SK-N-SH treated with all-trans-retinoic acid at 6 μM for 48 hours (cell line): ENCODE data around the gene SOCS4.
"Not testable (repeated sequence)": the region's sequence is repeated elsewhere in the genome, so short reads cannot be mapped to it uniquely, and the experiment has no call there.

Source experiments
- ATAC-seq: fragments of 200-7000 bp; cut with Tn5 transposase; 3 replicates; pipeline ENCODE4 v1.9.1; 2020; ENCODE audit warnings: mild to moderate bottlenecking, moderate library complexity
- ARNTL ChIP-seq: fragments of 450-650 bp; formaldehyde crosslinking; IDR thresholded peaks from 2 replicates; pipeline ENCODE4 v1.5.0; 2020; ENCODE audit warnings: low read depth, mild to moderate bottlenecking, moderate library complexity, borderline replicate concordance
- CSRNP3 ChIP-seq: fragments of 250-450 bp; sonication (Bioruptor Pico); IDR thresholded peaks from 2 replicates; pipeline ENCODE4 v1.5.1; 2021; ENCODE audit warnings: mild to moderate bottlenecking, moderate library complexity
- ISL1 ChIP-seq: fragments of 250-450 bp; sonication (Bioruptor Pico); IDR thresholded peaks from 2 replicates; pipeline ENCODE4 v2.1.2; 2022; ENCODE audit warnings: mild to moderate bottlenecking, moderate library complexity
- PATZ1 ChIP-seq: fragments of 250-450 bp; sonication (Bioruptor Pico); IDR thresholded peaks from 2 replicates; pipeline ENCODE4 v1.8.0; 2020; ENCODE audit warnings: mild to moderate bottlenecking, moderate library complexity, borderline replicate concordance
- PPARA ChIP-seq: fragments of 250-450 bp; sonication (Bioruptor Pico); IDR thresholded peaks from 2 replicates; pipeline ENCODE4 v1.5.0; 2020; ENCODE audit warnings: mild to moderate bottlenecking, borderline replicate concordance
- RARB ChIP-seq: fragments of 250-450 bp; sonication (Bioruptor Pico); IDR thresholded peaks from 2 replicates; pipeline ENCODE4 v1.8.0; 2021; ENCODE audit warnings: mild to moderate bottlenecking, moderate library complexity
- SNAI2 ChIP-seq: fragments of 250-450 bp; sonication (Bioruptor Pico); IDR thresholded peaks from 2 replicates; pipeline ENCODE4 v1.5.0; 2020; ENCODE audit warnings: mild to moderate bottlenecking, moderate library complexity
- TCF4 ChIP-seq: fragments of 250-450 bp; sonication (Bioruptor Pico); IDR thresholded peaks from 2 replicates; pipeline ENCODE4 v1.8.0; 2021; ENCODE audit warnings: mild to moderate bottlenecking, moderate library complexity, borderline replicate concordance
- ZC3H10 ChIP-seq: fragments of 250-450 bp; sonication (Bioruptor Pico); IDR thresholded peaks from 2 replicates; pipeline ENCODE4 v1.5.1; 2021; ENCODE audit warnings: mild to moderate bottlenecking, moderate library complexity
- ZFP3 ChIP-seq: fragments of 250-450 bp; sonication (Bioruptor Pico); IDR thresholded peaks from 2 replicates; pipeline ENCODE4 v1.5.0; 2020; ENCODE audit warnings: mild to moderate bottlenecking, moderate library complexity
- ZFP30 ChIP-seq: fragments of 450-650 bp; formaldehyde crosslinking; IDR thresholded peaks from 2 replicates; pipeline ENCODE4 v1.5.0; 2022; ENCODE audit warnings: mild to moderate bottlenecking, moderate library complexity
- ZNF565 ChIP-seq: fragments of 450-650 bp; formaldehyde crosslinking; conservative IDR thresholded peaks from 2 replicates; pipeline ENCODE4 v1.5.0; 2020; ENCODE audit warnings: low read depth, mild to moderate bottlenecking, moderate library complexity
- ZNF70 ChIP-seq: fragments of 450-650 bp; formaldehyde crosslinking; IDR thresholded peaks from 2 replicates; pipeline ENCODE4 v1.5.0; 2020; ENCODE audit warnings: mild to moderate bottlenecking, moderate library complexity
- ZNF8 ChIP-seq: fragments of 450-650 bp; formaldehyde crosslinking; IDR thresholded peaks from 2 replicates; pipeline ENCODE4 v1.5.0; 2020; ENCODE audit warnings: mild to moderate bottlenecking, moderate library complexity
- TF ChIP-seq, protein P1 (sequence below): fragments of 250-450 bp; sonication (Bioruptor Pico); IDR thresholded peaks from 2 replicates; pipeline ENCODE4 v1.8.0; 2021; ENCODE audit warnings: low read depth, mild to moderate bottlenecking, moderate library complexity, borderline replicate concordance
- TF ChIP-seq, protein P2 (sequence below): fragments of 250-450 bp; sonication (Bioruptor Pico); IDR thresholded peaks from 2 replicates; pipeline ENCODE4 v1.5.0; 2020; ENCODE audit warnings: mild to moderate bottlenecking, moderate library complexity
- TF ChIP-seq, protein P3 (sequence below): fragments of 250-450 bp; sonication (Bioruptor Pico); IDR thresholded peaks from 2 replicates; pipeline ENCODE4 v1.5.1; 2020; ENCODE audit warnings: low read depth, mild to moderate bottlenecking, moderate library complexity

The SOCS4 gene

DNA sequence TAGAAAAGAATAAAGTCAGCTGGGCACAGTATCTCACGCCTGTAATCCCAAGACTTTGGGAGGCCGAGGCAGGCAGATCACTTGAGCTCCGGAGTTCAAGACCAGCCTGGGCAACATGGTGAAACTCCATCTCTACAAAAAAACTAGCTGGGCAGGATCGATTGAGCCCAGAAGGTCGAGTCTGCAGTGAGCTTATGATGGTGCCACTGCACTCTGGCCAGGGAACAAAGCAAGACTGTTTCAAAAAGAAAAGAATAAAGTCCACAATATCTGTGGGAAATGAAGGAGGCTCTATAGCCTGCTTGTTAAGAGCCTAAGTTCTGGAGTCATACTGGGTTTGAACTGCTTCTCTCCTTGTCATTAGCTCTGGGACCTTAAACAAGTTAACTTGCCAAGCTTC, 32.3 kb downstream of the SOCS4 start:
- no peak for ATAC-seq
- no peak for TF ChIP-seq ZNF8
- no peak for TF ChIP-seq PPARA
- TF ChIP-seq ZC3H10 (CRISPR knock-in tag) = no peak
- TF ChIP-seq, protein P1, sequence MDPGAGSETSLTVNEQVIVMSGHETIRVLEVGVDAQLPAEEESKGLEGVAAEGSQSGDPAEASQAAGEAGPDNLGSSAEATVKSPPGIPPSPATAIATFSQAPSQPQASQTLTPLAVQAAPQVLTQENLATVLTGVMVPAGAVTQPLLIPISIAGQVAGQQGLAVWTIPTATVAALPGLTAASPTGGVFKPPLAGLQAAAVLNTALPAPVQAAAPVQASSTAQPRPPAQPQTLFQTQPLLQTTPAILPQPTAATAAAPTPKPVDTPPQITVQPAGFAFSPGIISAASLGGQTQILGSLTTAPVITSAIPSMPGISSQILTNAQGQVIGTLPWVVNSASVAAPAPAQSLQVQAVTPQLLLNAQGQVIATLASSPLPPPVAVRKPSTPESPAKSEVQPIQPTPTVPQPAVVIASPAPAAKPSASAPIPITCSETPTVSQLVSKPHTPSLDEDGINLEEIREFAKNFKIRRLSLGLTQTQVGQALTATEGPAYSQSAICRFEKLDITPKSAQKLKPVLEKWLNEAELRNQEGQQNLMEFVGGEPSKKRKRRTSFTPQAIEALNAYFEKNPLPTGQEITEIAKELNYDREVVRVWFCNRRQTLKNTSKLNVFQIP (CRISPR knock-in tag) = no peak
- TF ChIP-seq PATZ1 = no peak
- no peak for TF ChIP-seq RARB (CRISPR knock-in tag)
- no peak for TF ChIP-seq ZNF565 (CRISPR knock-in tag)
- no peak for TF ChIP-seq ZNF70 (CRISPR knock-in tag)
- TF ChIP-seq, protein P2, sequence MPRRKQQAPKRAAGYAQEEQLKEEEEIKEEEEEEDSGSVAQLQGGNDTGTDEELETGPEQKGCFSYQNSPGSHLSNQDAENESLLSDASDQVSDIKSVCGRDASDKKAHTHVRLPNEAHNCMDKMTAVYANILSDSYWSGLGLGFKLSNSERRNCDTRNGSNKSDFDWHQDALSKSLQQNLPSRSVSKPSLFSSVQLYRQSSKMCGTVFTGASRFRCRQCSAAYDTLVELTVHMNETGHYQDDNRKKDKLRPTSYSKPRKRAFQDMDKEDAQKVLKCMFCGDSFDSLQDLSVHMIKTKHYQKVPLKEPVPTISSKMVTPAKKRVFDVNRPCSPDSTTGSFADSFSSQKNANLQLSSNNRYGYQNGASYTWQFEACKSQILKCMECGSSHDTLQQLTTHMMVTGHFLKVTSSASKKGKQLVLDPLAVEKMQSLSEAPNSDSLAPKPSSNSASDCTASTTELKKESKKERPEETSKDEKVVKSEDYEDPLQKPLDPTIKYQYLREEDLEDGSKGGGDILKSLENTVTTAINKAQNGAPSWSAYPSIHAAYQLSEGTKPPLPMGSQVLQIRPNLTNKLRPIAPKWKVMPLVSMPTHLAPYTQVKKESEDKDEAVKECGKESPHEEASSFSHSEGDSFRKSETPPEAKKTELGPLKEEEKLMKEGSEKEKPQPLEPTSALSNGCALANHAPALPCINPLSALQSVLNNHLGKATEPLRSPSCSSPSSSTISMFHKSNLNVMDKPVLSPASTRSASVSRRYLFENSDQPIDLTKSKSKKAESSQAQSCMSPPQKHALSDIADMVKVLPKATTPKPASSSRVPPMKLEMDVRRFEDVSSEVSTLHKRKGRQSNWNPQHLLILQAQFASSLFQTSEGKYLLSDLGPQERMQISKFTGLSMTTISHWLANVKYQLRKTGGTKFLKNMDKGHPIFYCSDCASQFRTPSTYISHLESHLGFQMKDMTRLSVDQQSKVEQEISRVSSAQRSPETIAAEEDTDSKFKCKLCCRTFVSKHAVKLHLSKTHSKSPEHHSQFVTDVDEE (CRISPR knock-in tag) = no peak
- no peak for TF ChIP-seq ARNTL
- no peak for TF ChIP-seq ZFP30 (CRISPR knock-in tag)
- no peak for TF ChIP-seq ISL1
- TF ChIP-seq TCF4 (CRISPR knock-in tag) = no peak
- TF ChIP-seq, all 23 proteins: peak for 0

DNA sequence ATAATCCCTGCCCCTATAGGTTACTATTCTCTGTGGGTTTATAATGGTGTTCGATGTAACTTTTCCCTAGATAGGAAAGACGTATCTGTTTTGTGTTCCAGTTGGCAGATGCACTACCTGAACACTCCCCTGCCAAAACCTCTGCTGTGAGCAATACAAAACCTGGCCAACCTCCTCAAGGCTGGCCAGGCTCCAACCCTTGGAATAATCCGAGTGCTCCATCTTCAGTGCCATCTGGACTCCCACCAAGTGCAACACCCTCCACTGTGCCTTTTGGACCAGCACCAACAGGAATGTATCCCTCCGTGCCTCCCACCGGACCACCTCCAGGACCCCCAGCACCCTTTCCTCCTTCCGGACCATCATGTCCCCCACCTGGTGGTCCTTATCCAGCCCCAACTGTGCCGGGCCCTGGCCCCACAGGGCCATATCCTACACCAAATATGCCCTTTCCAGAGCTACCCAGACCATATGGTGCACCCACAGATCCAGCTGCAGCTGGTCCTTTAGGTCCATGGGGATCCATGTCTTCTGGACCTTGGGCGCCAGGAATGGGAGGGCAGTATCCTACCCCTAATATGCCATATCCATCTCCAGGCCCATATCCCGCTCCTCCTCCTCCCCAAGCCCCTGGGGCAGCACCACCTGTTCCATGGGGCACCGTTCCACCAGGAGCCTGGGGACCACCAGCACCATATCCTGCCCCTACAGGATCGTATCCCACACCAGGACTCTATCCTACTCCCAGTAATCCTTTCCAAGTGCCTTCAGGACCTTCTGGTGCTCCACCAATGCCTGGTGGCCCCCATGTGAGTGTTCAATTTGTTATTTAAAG, 35.7 kb downstream of the SOCS4 start:
- peak; percentile 22; the same call in 2 of the 3 replicates for ATAC-seq
- TF ChIP-seq, protein P3, sequence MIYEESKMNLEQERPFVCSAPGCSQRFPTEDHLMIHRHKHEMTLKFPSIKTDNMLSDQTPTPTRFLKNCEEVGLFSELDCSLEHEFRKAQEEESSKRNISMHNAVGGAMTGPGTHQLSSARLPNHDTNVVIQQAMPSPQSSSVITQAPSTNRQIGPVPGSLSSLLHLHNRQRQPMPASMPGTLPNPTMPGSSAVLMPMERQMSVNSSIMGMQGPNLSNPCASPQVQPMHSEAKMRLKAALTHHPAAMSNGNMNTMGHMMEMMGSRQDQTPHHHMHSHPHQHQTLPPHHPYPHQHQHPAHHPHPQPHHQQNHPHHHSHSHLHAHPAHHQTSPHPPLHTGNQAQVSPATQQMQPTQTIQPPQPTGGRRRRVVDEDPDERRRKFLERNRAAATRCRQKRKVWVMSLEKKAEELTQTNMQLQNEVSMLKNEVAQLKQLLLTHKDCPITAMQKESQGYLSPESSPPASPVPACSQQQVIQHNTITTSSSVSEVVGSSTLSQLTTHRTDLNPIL (CRISPR knock-in tag) = no peak
- TF ChIP-seq PATZ1 = no peak

- not testable (repeated sequence) for ATAC-seq
Observed at GRCh38 chr14:55064896-55065295, 37.9 kb downstream of the SOCS4 start.

DNA sequence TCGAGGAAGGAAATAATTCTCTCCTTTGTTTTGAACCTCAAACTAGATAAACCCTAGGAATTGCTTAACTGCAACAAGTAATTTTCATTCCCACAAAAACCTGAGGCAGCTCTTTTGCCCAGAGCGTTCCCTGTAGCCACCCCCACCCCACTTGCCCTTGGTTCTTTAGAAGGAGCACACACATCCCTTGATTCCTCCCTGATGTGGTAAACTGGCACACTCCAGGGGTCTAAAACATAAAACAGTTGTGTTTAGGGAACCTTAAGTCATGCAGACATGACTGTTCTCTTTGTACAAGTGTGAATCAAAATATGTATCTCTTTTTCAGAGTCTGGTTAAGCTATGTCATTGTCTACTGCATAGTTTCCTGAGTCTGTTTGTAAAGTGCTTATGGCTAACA, 38.4 kb downstream of the SOCS4 start:
- no peak for TF ChIP-seq ZFP3 (CRISPR knock-in tag)
- TF ChIP-seq SNAI2 (CRISPR knock-in tag) = no peak
- no peak for TF ChIP-seq ZNF8
- no peak for TF ChIP-seq CSRNP3 (CRISPR knock-in tag)
- no peak for TF ChIP-seq TCF4 (CRISPR knock-in tag)
- ATAC-seq = no peak
